ENCODE results near the gene DIDO1.
A peak's percentile ranks its signal among the peaks of the same experiment; 100 is the strongest.

Gene DIDO1

GRCh38 chr20:62926229-62927127 lies at the start of gene DIDO1:
TSS of gene DIDO1 (minus strand) at chr20:62926505.
- DNase-seq (ENCODE audit: low read depth) = peak; percentile 89

- no peak for DNase-seq (ENCODE audit: low read depth)
Observed at GRCh38 chr20:62975251-62975760, 49.0 kb upstream of the DIDO1 start.

GRCh38 chr20:62972845-62973745 lies 46.8 kb upstream of the DIDO1 start:
- no peak for DNase-seq (ENCODE audit: low read depth)

GRCh38 chr20:62971950-62972844 lies 45.9 kb upstream of the DIDO1 start:
- DNase-seq (ENCODE audit: low read depth) = peak; percentile 81

- DNase-seq (ENCODE audit: low read depth) = no peak
Observed at GRCh38 chr20:62971211-62971949, 45.1 kb upstream of the DIDO1 start.

GRCh38 chr20:62970307-62971210 lies 44.3 kb upstream of the DIDO1 start:
- no peak for DNase-seq (ENCODE audit: low read depth)

- DNase-seq (ENCODE audit: low read depth) = no peak
Observed at GRCh38 chr20:62969939-62970306, 43.6 kb upstream of the DIDO1 start.

- DNase-seq (ENCODE audit: low read depth) = no peak
Observed at GRCh38 chr20:62969179-62969760, 43.0 kb upstream of the DIDO1 start.

- DNase-seq (ENCODE audit: low read depth) = no peak
Observed at GRCh38 chr20:62968378-62969178, 42.3 kb upstream of the DIDO1 start.

- no peak for DNase-seq (ENCODE audit: low read depth)
Observed at GRCh38 chr20:62967628-62968351, 41.5 kb upstream of the DIDO1 start.

GRCh38 chr20:62967149-62967501 lies 40.8 kb upstream of the DIDO1 start:
- DNase-seq (ENCODE audit: low read depth) = no peak

GRCh38 chr20:62966212-62967148 lies 40.2 kb upstream of the DIDO1 start:
- no peak for DNase-seq (ENCODE audit: low read depth)

- DNase-seq (ENCODE audit: low read depth) = no peak
Observed at GRCh38 chr20:62965363-62965771, 39.1 kb upstream of the DIDO1 start.

GRCh38 chr20:62964700-62965099 lies 38.4 kb upstream of the DIDO1 start:
- no peak for DNase-seq (ENCODE audit: low read depth)

GRCh38 chr20:62963614-62964397 lies 37.5 kb upstream of the DIDO1 start:
- DNase-seq (ENCODE audit: low read depth) = no peak

Data from activated T-cell treated with anti-CD3 and anti-CD28 coated beads for 24 hours (primary cell).